Measurements from ENCODE around the gene DPYSL3.

DPYSL3 gene

DNA sequence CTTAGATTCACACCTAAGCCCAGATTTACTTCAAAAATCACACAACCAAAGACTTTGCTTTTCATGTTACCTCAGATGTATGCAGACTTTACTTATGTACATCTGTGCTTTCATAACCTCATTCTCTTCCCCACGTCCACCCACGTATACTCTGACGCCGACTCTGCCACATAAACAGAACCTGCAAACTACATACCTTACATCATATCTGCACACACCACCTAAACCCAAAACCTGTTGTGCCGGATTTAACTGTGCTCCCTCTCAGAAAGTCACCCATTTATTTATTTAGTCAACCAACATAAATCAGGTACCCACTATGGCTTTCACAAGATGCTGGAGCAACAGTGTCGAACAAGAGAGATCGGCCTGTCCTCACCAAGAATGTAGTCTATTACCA is 1.0 kb upstream of the DPYSL3 start:
- H2AFZ ChIP-seq (ENCODE audit: low read depth, low read length, severe bottlenecking): no peak overlapping the region

DNA sequence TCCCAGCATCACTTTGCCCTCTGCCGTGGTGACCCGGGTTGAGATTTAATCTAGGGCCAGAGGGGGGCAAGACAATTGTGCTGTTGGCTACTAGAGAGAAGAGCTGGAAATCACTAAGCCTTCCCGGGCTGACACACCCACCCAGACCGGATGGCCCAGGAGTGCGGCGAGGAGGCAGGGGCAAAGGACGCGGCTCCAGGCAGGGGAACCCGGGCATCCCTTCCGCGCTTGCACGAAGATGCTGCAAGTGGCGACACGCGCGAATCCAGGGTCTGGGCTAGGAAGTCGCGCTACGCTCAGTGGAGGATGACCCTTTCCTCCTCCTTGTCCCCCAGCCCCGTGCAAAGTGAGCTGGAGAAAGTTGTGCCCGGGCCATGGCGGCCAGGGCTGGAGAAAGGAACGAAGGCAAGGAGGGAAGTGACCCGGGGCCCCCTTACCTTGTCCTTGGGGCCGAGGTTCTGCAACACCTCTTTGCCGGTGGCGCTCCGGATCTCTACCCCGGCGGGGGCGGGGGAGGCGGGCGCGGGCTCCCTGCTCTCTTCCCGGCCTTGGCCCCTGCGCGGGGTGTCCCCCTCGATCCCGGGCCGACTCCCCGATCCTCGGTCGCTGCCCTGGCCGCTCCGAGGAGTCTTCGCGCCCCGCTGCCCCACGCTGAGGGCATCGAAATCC is 693 bp downstream of the DPYSL3 start:
- H3K27me3 ChIP-seq (ENCODE audit: low read length): no peaks in the 10 kb centered on the region
- no peaks in the 10 kb centered on the region for H3K36me3 ChIP-seq (ENCODE audit: low read length)
- H3K4me3 ChIP-seq (ENCODE audit: insufficient read depth, low read length, poor library complexity, severe bottlenecking): no peak overlapping the region
- no peaks in the 10 kb centered on the region for H3K9me3 ChIP-seq (ENCODE audit: insufficient read depth, low read length)
- no peaks in the 10 kb centered on the region for H3K79me2 ChIP-seq (ENCODE audit: insufficient read depth, low read length)
- no peak overlapping the region for H3K9ac ChIP-seq (ENCODE audit: low read length)
- H4K20me1 ChIP-seq (ENCODE audit: low read depth, low read length): no peaks in the 10 kb centered on the region
- H3K4me2 ChIP-seq (ENCODE audit: low read depth, low read length, poor library complexity, severe bottlenecking): no peak overlapping the region
- H3K9me2 ChIP-seq (replicated peaks; ENCODE audit: insufficient read depth, low read length): no peaks in the 10 kb centered on the region
- no peaks in the 10 kb centered on the region for H3F3A ChIP-seq (ENCODE audit: insufficient read depth)
- TF ChIP-seq EZH2phosphoT487 (conservative IDR thresholded peaks at IDR 0.05; ENCODE audit: low read length): no peak
- TF ChIP-seq, protein P1, sequence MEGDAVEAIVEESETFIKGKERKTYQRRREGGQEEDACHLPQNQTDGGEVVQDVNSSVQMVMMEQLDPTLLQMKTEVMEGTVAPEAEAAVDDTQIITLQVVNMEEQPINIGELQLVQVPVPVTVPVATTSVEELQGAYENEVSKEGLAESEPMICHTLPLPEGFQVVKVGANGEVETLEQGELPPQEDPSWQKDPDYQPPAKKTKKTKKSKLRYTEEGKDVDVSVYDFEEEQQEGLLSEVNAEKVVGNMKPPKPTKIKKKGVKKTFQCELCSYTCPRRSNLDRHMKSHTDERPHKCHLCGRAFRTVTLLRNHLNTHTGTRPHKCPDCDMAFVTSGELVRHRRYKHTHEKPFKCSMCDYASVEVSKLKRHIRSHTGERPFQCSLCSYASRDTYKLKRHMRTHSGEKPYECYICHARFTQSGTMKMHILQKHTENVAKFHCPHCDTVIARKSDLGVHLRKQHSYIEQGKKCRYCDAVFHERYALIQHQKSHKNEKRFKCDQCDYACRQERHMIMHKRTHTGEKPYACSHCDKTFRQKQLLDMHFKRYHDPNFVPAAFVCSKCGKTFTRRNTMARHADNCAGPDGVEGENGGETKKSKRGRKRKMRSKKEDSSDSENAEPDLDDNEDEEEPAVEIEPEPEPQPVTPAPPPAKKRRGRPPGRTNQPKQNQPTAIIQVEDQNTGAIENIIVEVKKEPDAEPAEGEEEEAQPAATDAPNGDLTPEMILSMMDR (IDR thresholded peaks at IDR 0.05; ENCODE audit: insufficient read depth, low read length, poor library complexity, severe bottlenecking): no peak
- no peak overlapping the region for H2AFZ ChIP-seq (ENCODE audit: low read depth, low read length, severe bottlenecking)
- no peak overlapping the region for H3K27ac ChIP-seq (ENCODE audit: low read depth, low read length)

More for the DNA sequence above, 1.0 kb upstream of the DPYSL3 start:
- Histone ChIP-seq H3K36me3 (ENCODE audit: low read length) (no peaks in the 10 kb centered on the region), H3K9me3 (ENCODE audit: insufficient read depth, low read length) (no peaks in the 10 kb centered on the region), H3K9ac (ENCODE audit: low read length) (no peak overlapping the region), H3F3A (ENCODE audit: insufficient read depth) (no peaks in the 10 kb centered on the region), H3K9me2 (replicated peaks; ENCODE audit: insufficient read depth, low read length) (no peaks in the 10 kb centered on the region), H3K79me2 (ENCODE audit: insufficient read depth, low read length) (no peaks in the 10 kb centered on the region), H4K20me1 (ENCODE audit: low read depth, low read length) (no peaks in the 10 kb centered on the region), H3K4me3 (ENCODE audit: insufficient read depth, low read length, poor library complexity, severe bottlenecking) (no peak overlapping the region), H3K27ac (ENCODE audit: low read depth, low read length) (no peak overlapping the region), H3K27me3 (ENCODE audit: low read length) (no peaks in the 10 kb centered on the region), H3K4me2 (ENCODE audit: low read depth, low read length, poor library complexity, severe bottlenecking) (no peak overlapping the region)
- TF ChIP-seq, protein P1 (IDR thresholded peaks at IDR 0.05; ENCODE audit: insufficient read depth, low read length, poor library complexity, severe bottlenecking): no peak
- TF ChIP-seq EZH2phosphoT487 (conservative IDR thresholded peaks at IDR 0.05; ENCODE audit: low read length): no peak

DNA sequence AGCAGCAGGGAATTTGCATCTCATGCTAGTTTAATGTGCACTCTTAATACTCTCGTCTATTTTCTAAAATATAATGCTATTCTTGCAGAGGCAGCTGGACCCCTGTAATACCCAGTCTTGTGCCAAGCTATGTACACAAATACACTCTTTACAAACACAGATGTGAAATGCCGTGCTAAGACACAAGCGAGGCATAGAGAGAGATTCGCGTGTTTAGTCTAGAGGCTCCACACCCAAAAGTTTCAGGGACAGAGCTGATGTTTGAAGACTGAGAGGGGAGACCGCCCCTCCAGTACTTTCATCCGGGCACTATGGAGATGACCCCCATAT is 1.2 kb downstream of the DPYSL3 start:
- Histone ChIP-seq H3K36me3 (ENCODE audit: low read length) (no peaks in the 10 kb centered on the region), H2AFZ (ENCODE audit: low read depth, low read length, severe bottlenecking) (no peak overlapping the region), H3K4me2 (ENCODE audit: low read depth, low read length, poor library complexity, severe bottlenecking) (no peak overlapping the region), H3K27me3 (ENCODE audit: low read length) (no peaks in the 10 kb centered on the region), H3K9me2 (replicated peaks; ENCODE audit: insufficient read depth, low read length) (no peaks in the 10 kb centered on the region), H3K4me3 (ENCODE audit: insufficient read depth, low read length, poor library complexity, severe bottlenecking) (no peak overlapping the region), H3K9me3 (ENCODE audit: insufficient read depth, low read length) (no peaks in the 10 kb centered on the region), H3K27ac (ENCODE audit: low read depth, low read length) (no peak overlapping the region), H3K79me2 (ENCODE audit: insufficient read depth, low read length) (no peaks in the 10 kb centered on the region), H4K20me1 (ENCODE audit: low read depth, low read length) (no peaks in the 10 kb centered on the region), H3K9ac (ENCODE audit: low read length) (no peak overlapping the region), H3F3A (ENCODE audit: insufficient read depth) (no peaks in the 10 kb centered on the region)
- TF ChIP-seq, protein P1 (IDR thresholded peaks at IDR 0.05; ENCODE audit: insufficient read depth, low read length, poor library complexity, severe bottlenecking): no peak
- TF ChIP-seq EZH2phosphoT487 (conservative IDR thresholded peaks at IDR 0.05; ENCODE audit: low read length): no peak

Measured in SU-DHL-6 (cell line).